GM12872 (cell line): ENCODE results near the gene KANSL2.

Experiments
- CTCF ChIP-seq: IDR thresholded peaks from 3 replicates; pipeline ENCODE4 v1.5.1; 2011; ENCODE audit warnings: low read depth, mild to moderate bottlenecking, low read length, moderate library complexity; ENCODE audit not compliant: insufficient read depth

The KANSL2 gene

DNA sequence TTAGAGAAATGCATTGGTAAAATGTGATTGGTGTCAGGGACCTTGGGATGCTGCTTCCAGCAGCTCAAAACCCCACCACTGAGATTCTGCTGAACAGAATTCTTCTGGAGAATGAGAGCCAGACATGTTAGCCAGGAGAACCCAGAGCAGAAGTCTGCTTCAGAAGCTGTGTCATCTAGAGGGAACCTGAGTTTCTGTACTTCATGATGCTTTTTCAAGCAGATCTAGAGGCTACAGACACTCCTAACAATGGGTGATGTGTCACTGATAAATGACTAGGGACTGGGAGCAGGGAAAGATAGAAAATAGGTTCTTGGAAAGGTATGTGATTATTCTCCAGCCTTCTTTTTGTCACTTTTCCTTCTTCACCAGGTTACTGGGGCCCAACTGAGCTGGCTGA, 41.6 kb downstream of the KANSL2 start:
- no peak for TF ChIP-seq CTCF

- no peak for TF ChIP-seq CTCF
These were observed 51.0 kb downstream of the KANSL2 start for GRCh38 chr12:48631071-48631470.

GRCh38 chr12:48630346-48630745, 51.7 kb downstream of the KANSL2 start:
- no peak for TF ChIP-seq CTCF

- no peak for TF ChIP-seq CTCF
These were observed 52.5 kb downstream of the KANSL2 start for GRCh38 chr12:48629541-48629940.

GRCh38 chr12:48627556-48627955, 54.5 kb downstream of the KANSL2 start:
- TF ChIP-seq CTCF, result no peak

- TF ChIP-seq CTCF, result peak; percentile 100
These were observed 63.5 kb downstream of the KANSL2 start for GRCh38 chr12:48618541-48618940.

DNA sequence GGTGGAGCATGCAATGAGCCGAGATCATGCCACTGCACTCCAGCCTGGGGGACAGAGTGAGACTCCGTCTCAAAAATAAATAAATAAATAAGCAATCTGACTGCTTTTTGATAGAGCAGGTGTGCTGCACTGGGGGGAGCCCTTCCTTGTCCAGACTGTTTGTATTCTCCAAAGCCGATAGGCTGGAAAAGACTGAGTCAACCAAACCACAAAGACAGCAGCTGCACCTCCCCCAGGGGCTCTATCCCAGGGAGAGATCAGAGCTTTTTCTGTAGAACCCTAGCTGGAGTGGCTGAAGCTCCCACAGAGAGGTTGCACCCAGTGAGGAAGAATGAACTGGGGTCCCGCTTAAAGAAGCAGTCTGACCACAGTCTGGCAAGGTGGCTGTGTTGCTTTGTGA, 66.4 kb downstream of the KANSL2 start:
- TF ChIP-seq CTCF, result no peak

GRCh38 chr12:48613321-48613720, 68.7 kb downstream of the KANSL2 start:
- TF ChIP-seq CTCF, result no peak
